K562 (cell line): ENCODE data around the gene TMEM128. TPM values are rescaled to one million over a fixed set of nuclear protein-coding genes. Genes with fewer than 3 reads are reported as not detected.

Source experiments
- ARID3A ChIP-seq: IDR thresholded peaks from 2 replicates; pipeline ENCODE4 v1.6.1; 2012; ENCODE audit warnings: low read depth, low read length, improper control_type of control experiment, borderline replicate concordance
- DPF2 ChIP-seq: fragments of 450-650 bp; IDR thresholded peaks from 2 replicates; pipeline ENCODE4 v1.6.1; 2016
- E2F4 ChIP-seq: sonication (generic); formaldehyde crosslinking; IDR thresholded peaks from 2 replicates; pipeline ENCODE4 v1.8.0; 2022; ENCODE audit warnings: mild to moderate bottlenecking, low read depth, missing genetic modification reagents
- ELK1 ChIP-seq: sonication (generic); formaldehyde crosslinking; IDR thresholded peaks from 2 replicates; pipeline ENCODE4 v1.8.1; 2022; ENCODE audit warnings: missing genetic modification reagents
- ETS1 ChIP-seq: conservative IDR thresholded peaks from 2 replicates; pipeline ENCODE4 v1.6.1; 2011; ENCODE audit warnings: low read depth, mild to moderate bottlenecking, low read length; ENCODE audit not compliant: control insufficient read depth
- ETV5 ChIP-seq: sonication (generic); formaldehyde crosslinking; IDR thresholded peaks from 2 replicates; pipeline ENCODE4 v1.4.0; 2020; ENCODE audit warnings: low read depth, mild to moderate bottlenecking, missing genetic modification reagents
- GABPA ChIP-seq: fragments of 200-800 bp; sonication (Bioruptor generic); conservative IDR thresholded peaks from 2 replicates; pipeline ENCODE4 v1.6.1; 2016; ENCODE audit warnings: low read depth, missing genetic modification characterization, missing compliant biosample characterization
- KDM5B ChIP-seq: fragments of 200-600 bp; sonication (generic); IDR thresholded peaks from 2 replicates; pipeline ENCODE4 v1.6.1; 2012; ENCODE audit warnings: low read depth, mild to moderate bottlenecking, moderate library complexity, low read length, control low read depth, inconsistent platforms; ENCODE audit not compliant: insufficient replicate concordance
- KLF16 ChIP-seq: IDR thresholded peaks from 2 replicates; pipeline ENCODE4 v1.6.1; 2016; ENCODE audit warnings: antibody characterized with exemption
- MED1 ChIP-seq: sonication (generic); formaldehyde crosslinking; IDR thresholded peaks from 2 replicates; pipeline ENCODE4 v1.8.1; 2023; ENCODE audit warnings: missing genetic modification reagents, borderline replicate concordance
- NR2C2 ChIP-seq, 2 experiments: fragments of 200-800 bp in 1 of 2; sonication (Bioruptor generic) in 1 of 2; sonication (generic) in 1 of 2; formaldehyde crosslinking in 1 of 2; IDR thresholded peaks; 2 replicates each; pipeline versions ENCODE4 v1.6.1 to v1.8.0; 2016 to 2022; ENCODE audit warnings: mild to moderate bottlenecking in 1 of 2, missing compliant biosample characterization in 1 of 2, missing genetic modification characterization in 1 of 2, missing genetic modification reagents in 1 of 2
- RNF2 ChIP-seq: sonication (generic); IDR thresholded peaks from 2 replicates; pipeline ENCODE4 v1.6.1; 2016
- RUNX1 ChIP-seq: sonication (generic); IDR thresholded peaks from 2 replicates; pipeline ENCODE4 v1.6.1; 2016; ENCODE audit warnings: antibody characterized with exemption, low read depth
- SPI1 ChIP-seq: IDR thresholded peaks from 2 replicates; pipeline ENCODE4 v1.6.1; 2011; ENCODE audit warnings: low read depth, low read length, control low read depth, borderline replicate concordance
- STAT5B ChIP-seq: fragments of 250-450 bp; sonication (Bioruptor Pico); IDR thresholded peaks from 2 replicates; pipeline ENCODE4 v1.8.0; 2021; ENCODE audit warnings: mild to moderate bottlenecking, inconsistent platforms
- TBP ChIP-seq: optimal IDR thresholded peaks from 2 replicates; pipeline ENCODE3; 2011; ENCODE audit warnings: low read depth, low read length, improper control_type of control experiment
- TEAD2 ChIP-seq: fragments of 450-650 bp; IDR thresholded peaks from 2 replicates; pipeline ENCODE4 v1.6.1; 2016; ENCODE audit warnings: missing genetic modification characterization, control low read depth, missing compliant biosample characterization
- ZBTB17 ChIP-seq: fragments of 450-650 bp; formaldehyde crosslinking; IDR thresholded peaks from 2 replicates; pipeline ENCODE4 v1.4.0; 2020; ENCODE audit warnings: mild to moderate bottlenecking
- ZNF639 ChIP-seq, 2 experiments: fragments of 200-800 bp in 1 of 2; sonication (Bioruptor generic) in 1 of 2; sonication (generic) in 1 of 2; formaldehyde crosslinking in 1 of 2; IDR thresholded peaks in 1 of 2; conservative IDR thresholded peaks in 1 of 2; 2 replicates each; pipeline versions ENCODE4 v1.5.0 to v1.6.1; 2016 to 2020; ENCODE audit warnings: missing compliant biosample characterization in 1 of 2, missing genetic modification characterization in 1 of 2, missing genetic modification reagents in 1 of 2
- ZNF699 ChIP-seq: fragments of 250-450 bp; sonication (Bioruptor Pico); IDR thresholded peaks from 2 replicates; pipeline ENCODE4 v1.8.0; 2021; ENCODE audit warnings: mild to moderate bottlenecking, moderate library complexity; ENCODE audit not compliant: insufficient replicate concordance
- polyA plus RNA-seq, 8 experiments: library from polyadenylated mRNA; depleted of rRNA in 4 of 8; stranded (reverse) in 5 of 8; unstranded in 3 of 8; fragments of >200 nt; fragmentation: Nextera tagmentation in 2 of 8; fragmentation: Illumina TruSeq in 1 of 8; extraction: Ambion mirVana in 2 of 8; extraction: Trizol in 1 of 8; gene quantifications; 2 replicates each; pipeline versions ENCODE4 v1.2.1 to v1.2.3, GENCODE V29; 2011 to 2014; ENCODE audit warnings: inconsistent platforms in 1 of 8, missing spikeins in 1 of 8
- total RNA-seq, 7 experiments: library from RNA; depleted of rRNA in 6 of 7; stranded (reverse); fragments of >200 nt in 6 of 7; fragmentation: Illumina TruSeq in 2 of 7; extraction: Trizol in 2 of 7; gene quantifications; 2 replicates each; pipeline versions ENCODE4 v1.2.1 to v1.2.3, GENCODE V29; 2011 to 2021; ENCODE audit warnings: low replicate concordance in 1 of 7

TMEM128 gene
- total and polyA plus RNA-seq, 9 of the 15 experiments (the other 6 are each of a cell fraction or from before 2014, with no cell fraction given): 9.1 to 40.0 (median 14.3) TPM

GRCh38 chr4:4289941-4290850, 42.2 kb upstream of the TMEM128 start, which contains the start of the genes LYAR and ZBTB49 (continued):
- TF ChIP-seq RNF2 (peak; percentile 36; the same call in 1 of the 2 replicates), ZBTB17 (CRISPR knock-in tag) (no peak), ARID3A (no peak), TBP (peak; percentile 52), ETV5 (CRISPR knock-in tag) (no peak; the same call in 1 of the 2 replicates), KLF16 (no peak), STAT5B (CRISPR knock-in tag) (no peak), RUNX1 (no peak), E2F4 (CRISPR knock-in tag) (peak; percentile 40; the same call in 1 of the 2 replicates), ZNF699 (CRISPR knock-in tag) (no peak), ETS1 (peak; percentile 82), GABPA (tag) (peak; percentile 93), MED1 (CRISPR knock-in tag) (no peak), NR2C2 (CRISPR knock-in tag; IDR thresholded peaks at IDR 0.05) (peak; percentile 68; the same call in 1 of the 2 replicates), NR2C2 (tag; IDR thresholded peaks at IDR 0.05) (no peak), KDM5B (peak; percentile 81), TEAD2 (tag) (no peak), ELK1 (CRISPR knock-in tag) (no peak), SPI1 (no peak), DPF2 (no peak), ZNF639 (CRISPR knock-in tag; conservative IDR thresholded peaks at IDR 0.05 in 1 of 2, IDR thresholded peaks at IDR 0.05 in 1 of 2) (no peak)
